Head of caudate nucleus (tissue), 42 donors: Measurements from ENCODE around the gene BPI.
"Not testable (repeated sequence)": the region's sequence is repeated elsewhere in the genome, so short reads cannot be mapped to it uniquely, and the experiment has no call there.

Experiments
- DNase-seq, 42 donors: peaks; one replicate each; pipeline versions ENCODE4 v3.0.0 to v3.0.0-alpha.2; 2020 to 2021; ENCODE audit warnings: mixed read lengths in 7 of 42
- intact Hi-C: fragments of 100-400 bp; cut with DNase I; formaldehyde crosslinking; loops from one replicate; pipeline ENCODE4 v1.15.0; 2022

Gene BPI

DNA sequence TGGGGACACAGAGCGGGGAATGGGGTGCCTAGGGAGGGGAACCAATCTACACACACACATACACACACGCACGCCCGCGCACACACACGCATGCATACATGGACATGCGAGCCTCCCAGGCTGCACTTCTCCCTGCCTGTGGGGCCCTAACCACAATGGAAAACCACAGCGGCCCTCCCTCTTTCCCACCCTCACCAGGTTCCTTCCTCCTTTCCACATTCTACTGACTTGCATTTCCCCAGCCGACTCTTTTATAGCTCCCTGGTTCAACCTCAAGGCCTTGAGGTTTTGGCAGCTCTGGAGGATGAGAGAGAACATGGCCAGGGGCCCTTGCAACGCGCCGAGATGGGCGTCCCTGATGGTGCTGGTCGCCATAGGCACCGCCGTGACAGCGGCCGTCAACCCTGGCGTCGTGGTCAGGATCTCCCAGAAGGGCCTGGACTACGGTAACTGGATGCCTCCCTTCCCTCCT, at the start of gene BPI:
Gene BPI (plus strand): TSS at position 249 of the 472 bp plus-strand sequence. CDS start 68 bp downstream, at position 317.
- intact Hi-C loops, result no loop called here
- peak in 10 of 42 donors; percentile 9 to 52 (median 26) for DNase-seq

DNA sequence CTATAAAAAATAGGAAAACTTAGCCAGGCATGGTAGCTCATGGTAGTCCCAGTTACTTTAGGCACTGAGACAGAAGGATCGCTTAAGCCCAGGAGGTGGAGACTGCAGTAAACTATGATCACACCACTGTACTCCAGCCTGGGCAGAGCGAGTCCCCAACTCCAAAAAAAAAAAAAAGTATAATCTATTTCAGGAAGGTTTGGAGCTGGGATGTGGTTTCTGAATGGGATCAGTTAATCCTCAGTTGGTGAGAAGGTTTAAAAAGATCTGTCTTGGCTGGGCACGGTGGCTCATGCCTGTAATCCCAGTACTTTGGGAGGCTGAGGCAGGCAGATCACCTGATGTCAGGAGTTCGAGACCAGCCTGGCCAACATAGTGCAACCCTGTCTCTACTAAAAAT, 49.3 kb upstream of the BPI start:
- DNase-seq, intact Hi-C loops: not testable (repeated sequence)

DNA sequence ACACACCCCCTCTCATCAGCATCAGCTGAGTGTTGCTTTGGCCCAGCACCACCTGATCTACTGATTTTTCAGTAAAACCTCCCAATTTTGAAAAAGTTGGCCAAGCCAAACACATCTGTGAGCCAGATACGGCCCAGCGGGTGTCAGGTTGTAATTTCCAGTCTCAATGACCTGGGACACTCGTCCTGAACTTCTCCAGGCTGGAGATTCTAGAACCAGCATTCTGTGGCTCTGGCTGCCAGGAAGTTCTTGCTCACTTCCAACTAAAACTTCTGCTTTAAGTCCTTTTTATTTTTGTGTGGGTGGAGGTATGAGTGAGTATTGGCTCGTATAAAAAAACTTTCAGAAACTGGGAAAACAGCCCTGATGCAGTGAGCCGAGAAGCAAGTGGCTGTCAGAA, 48.6 kb upstream of the BPI start:
- intact Hi-C loops, result no loop called here
- peak in 2 of 42 donors; percentile 40 to 52 for DNase-seq

DNA sequence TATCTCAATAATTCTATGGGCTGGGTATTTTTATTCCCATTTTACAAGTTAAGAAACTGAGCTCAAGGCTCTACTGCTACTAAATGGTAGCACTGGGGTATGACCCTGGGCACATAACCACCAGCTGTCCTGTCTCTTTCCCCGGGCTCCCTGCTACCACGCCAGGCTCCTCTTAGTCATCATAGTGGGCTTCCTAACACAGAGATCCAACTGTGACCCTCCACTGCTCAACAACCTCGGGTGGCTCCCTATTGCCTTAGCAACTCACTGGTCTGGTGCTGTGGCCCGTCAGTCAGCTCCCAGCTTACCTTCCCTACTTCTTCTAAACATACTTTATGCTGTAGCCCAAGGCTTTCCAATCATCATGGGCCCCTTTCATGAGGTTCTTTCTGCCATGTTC, 47.9 kb upstream of the BPI start:
- intact Hi-C loops, result no loop called here
- no peak for DNase-seq

DNA sequence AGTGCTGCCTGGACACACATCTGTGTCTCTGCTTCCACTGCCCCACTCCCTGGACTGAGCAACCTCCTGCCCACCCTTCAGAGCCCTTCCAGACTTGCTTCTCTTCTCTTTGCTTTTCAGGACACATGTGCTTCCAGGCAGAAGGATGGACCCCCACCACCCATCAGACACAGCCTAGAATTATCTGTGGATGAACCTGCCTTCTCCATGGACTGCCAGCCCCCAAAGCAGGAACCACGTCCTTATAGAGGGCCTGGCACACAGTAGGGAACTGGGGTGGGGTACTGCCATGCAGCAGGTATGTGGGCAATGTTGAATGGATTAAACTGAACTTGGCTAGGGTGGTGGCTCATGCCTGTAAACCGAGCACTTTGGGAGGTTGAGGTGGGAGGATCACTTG, 47.0 kb upstream of the BPI start:
- no peak for DNase-seq
- intact Hi-C loops, result no loop called here

DNA sequence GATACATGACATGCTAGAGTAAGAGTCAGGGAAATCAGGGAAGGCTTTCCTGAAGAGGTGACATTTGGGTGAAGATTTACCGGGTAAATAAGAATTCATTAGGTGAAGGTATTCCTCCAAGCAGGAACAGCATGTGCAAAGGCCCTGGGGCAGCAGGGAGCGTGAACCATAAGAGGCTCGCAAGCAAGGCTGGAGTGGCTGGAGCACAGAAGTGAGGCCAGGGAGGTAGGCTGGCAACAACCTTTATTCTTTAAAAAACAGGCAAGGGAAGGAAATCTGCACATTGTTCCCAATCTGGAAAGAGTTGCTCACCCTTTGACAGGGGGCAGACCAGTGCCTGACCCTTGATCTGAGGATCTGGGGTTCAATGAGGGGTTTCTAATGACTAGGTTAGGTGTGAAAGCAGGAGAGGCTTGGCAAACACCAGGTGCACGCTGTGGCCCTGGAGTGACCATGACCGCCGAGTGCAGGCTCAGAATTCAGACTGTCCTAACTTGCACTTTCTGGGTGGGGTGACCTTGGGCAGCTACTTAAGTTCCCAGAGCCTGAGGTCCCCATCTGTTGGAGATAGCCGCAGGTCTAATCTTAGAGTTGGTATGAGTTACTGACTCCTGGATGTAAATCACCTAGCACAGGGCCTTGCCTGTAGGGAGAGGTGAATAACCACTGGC, 45.3 kb upstream of the BPI start:
- DNase-seq, result no peak
- intact Hi-C loops, result no loop called here

DNA sequence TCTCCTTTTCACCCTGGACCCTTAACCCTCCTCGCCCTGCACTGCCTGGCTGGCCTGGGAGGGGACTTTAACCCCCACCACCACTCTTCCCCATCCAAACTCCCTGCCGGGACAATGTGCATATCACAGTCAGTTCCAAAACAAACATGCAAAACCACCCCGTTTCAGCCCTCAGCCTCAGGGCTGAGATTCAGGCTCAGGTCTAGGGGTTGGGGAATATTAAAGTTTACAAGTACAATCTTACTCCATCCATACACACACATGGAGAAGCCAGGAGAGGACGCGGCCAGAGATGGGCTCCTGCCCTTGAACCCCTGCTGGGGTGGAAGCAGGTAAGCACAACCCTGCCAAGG, 44.0 kb upstream of the BPI start:
- intact Hi-C loops, result no loop called here
- peak in 4 of 42 donors; percentile 20 to 58 (median 33) for DNase-seq

DNA sequence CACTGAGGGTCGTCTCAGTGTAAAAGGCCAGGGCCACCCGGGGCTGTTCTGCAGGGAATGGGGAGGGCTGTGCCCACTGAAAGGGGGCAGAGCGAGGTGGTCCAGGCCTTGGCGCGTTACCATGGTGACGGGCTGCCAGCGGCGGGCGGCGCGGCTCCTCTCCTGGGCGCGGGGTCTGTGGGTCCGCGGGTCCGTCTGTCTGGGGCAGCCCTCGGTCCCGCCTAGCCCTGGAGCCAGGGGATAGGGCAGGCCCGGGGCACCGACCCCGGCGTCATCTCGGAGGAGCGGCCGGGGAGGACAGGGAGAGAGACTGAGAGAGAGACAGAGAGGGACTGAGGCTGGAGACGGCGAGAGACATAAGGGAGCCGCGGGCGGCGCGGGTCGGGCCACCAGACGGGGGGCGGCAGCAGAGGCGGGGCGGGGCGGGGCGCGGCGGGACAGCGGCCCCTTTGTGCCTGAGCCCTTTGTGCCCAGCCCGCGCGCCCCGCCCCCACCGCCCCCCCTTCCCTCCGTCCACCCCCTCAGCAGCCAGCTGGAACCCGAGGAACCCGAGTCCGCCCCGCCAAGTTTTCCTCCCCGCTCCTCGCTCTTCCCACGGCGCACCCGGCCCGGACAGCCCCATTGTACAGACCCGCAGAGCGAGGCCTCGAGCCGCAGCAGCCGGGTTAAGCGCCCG, 43.4 kb upstream of the BPI start, which contains the start of gene KIAA1755:
Gene KIAA1755 (minus strand): TSS at position 358 of the 676 bp plus-strand sequence. CDS start 235 bp downstream, at position 123.
- peak; percentile 54 to 92 (median 80) for DNase-seq
- intact Hi-C loops, result no loop called here

DNA sequence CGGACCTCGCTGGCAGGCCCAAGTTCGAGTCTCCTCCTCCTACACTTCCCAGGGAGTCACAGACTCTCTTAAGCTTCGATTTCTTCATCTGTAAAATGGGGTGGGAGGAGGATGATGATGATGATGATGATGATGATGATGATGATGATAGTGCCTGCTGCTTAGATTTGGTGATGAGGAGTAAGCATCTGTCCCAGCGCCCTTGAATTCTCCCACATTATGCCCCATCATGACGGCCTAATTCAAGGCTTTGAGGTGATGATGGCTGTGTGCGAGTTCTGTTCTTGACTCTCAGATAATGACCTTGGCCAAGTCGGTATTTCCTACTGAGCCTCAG, 42.9 kb upstream of the BPI start:
- no peak for DNase-seq
- intact Hi-C loops, result no loop called here

DNA sequence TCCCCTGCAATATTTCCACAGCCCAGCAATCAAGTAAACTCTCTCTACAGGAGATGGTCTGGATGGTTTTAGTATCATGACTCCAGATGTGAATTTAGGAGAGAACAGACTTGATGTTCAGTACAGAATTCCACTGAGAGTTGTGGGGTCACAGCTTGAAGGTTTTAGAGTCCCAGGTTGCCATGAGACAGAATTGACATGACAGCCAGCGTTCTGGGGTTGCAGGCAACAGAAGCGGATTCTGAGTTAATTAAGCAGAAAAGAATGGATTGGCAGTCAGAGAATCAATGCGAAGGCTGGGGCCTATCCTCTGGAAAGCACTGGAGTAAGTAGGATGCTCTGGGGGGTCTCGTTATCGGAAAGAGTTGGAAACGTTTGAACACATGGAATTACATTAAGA, 41.0 kb upstream of the BPI start:
- DNase-seq, result no peak
- intact Hi-C loops, result no loop called here

DNA sequence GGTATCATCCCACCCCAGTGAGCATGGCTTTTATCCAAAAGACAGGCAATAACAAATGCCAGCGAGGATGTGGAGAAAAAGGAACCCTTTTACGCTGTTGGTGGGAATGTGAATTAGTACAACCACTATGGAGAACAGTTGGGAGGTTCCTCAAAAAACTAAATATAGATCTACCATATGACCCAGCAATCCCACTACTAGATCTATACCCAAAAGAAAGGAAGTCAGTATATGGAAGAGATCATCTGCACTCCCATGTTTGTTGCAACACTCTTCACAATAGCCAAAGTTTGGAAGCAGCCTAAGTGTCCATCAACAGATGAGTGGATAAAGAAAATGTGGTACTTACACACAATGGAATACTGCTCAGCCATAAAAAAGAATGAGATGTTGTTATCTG, 37.5 kb upstream of the BPI start:
- intact Hi-C loops, result no loop called here
- DNase-seq, result no peak

DNA sequence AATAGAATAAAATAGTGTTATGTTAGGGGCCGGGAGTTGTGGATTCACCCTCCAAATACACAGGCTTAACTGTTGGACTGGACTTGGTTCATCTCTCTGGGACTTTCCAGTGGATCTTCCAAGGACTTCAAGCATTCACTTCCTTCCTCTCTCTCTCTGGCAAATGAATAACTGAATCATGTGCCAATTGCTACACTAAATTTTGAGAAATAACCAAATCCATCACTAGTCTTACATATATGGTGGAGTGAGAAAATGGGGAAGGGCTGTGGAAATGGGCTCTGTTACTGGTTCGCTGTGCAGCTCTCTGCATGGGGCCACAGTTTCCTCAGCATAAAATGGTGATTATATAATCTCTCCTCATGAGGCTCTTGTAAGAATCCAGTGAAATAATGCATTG, 36.7 kb upstream of the BPI start:
- DNase-seq, result no peak
- intact Hi-C loops, result no loop called here

DNA sequence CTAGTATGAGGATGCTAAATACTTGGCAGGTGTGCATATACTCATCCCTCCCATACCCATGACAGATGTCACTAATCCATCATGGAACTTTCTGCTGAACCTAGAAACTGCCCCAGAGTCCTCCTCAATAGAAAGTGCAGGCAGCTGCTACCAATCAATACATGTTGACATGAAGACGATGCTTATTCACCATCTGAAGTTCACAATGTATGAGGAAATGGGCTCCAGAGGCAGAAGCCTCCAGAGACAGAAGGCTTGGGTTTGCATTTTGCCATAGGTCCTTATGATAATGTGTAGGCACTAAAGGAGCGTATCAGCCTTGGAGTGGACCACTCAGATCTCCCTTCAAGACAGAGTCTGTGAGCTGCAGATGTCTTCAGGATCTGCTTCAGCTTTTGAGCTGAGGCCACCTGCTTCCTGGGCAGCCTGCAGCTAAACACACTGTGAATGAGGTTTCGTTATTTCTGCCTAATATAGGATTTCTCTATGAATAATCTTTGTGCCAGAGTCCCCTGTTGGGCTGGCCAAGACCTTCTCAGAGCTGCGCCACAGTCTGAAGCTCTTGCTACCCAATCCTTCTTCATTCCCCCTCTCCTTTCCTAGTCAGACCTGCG, 35.9 kb upstream of the BPI start:
- intact Hi-C loops, result no loop called here
- DNase-seq, result peak in 1 of 42 donors; percentile 5

DNA sequence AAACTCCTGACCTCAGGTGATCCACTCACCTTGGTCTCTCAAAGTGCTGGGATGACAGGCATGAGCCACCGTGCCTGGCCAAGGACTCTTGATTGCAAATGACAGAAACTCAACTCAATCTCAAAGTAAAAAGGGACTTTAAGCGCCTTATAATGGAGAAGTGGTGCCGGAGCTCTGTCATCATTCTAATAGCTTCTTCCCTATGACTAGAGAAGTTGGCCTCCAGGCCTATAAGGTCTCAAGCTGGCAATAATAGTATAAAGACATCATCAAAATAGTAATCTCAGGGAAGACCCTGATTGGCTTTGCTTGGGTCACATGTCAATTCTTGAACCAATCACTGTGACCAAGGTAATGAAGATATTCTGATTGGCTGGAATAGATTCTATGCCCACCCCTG, 34.9 kb upstream of the BPI start:
- intact Hi-C loops, result no loop called here
- peak in 1 of 42 donors; percentile 3 for DNase-seq

DNA sequence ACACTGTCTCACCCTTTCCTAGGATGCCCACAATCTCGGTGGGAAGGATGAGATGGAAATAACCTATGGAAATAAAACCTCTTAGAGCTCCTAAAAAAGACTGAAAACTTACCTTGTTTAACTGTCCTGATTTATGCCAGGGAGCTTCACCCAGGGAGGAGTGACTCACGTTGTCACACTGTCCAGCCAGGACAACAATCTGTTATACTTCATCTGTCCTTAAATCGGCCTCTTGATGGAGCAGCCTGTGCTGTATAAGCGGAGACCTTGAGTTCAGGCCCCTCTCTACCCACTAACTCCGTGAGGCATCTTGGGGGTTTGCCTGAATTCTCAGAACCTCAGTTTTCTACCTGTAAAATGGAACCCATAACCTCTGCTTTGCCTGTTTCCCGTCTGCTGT, 34.2 kb upstream of the BPI start:
- intact Hi-C loops, result no loop called here
- no peak for DNase-seq

DNA sequence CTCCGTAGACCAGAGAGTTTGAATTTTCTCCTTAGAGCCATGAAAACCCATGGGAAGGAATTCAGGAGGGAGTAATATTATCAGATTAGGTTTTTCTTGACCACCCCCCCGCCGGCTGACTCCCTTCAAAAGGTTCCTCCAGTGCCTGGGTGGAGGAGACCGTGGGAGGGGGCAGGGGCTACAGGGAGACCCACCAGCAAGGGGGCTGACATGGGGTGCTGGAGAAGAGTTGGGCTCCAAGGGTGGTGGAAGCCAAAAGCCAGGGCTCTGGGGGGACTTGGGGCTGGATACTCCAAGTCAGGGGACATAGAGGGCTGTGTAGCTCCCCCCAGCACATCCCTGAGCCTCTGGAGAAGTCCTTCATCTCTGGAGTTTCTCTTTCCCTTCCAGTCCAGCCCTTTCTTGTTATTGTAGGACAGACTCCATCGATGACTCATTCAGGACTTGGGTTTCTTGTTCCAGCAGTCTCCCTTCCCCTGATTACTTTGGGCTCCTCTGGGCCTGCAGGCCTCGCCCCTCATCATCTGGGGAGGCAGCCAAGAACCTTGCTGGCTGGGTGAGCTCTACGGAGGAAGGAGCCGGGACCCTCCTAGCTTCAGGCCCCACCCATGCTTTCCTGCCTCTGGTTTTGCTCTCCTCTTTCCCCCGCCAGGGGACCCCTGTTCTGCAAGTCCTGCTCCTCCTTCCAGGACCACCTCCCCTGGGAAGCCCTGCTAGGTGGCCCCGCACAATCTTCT, 32.9 kb upstream of the BPI start:
- DNase-seq, result no peak
- intact Hi-C loops, result no loop called here

DNA sequence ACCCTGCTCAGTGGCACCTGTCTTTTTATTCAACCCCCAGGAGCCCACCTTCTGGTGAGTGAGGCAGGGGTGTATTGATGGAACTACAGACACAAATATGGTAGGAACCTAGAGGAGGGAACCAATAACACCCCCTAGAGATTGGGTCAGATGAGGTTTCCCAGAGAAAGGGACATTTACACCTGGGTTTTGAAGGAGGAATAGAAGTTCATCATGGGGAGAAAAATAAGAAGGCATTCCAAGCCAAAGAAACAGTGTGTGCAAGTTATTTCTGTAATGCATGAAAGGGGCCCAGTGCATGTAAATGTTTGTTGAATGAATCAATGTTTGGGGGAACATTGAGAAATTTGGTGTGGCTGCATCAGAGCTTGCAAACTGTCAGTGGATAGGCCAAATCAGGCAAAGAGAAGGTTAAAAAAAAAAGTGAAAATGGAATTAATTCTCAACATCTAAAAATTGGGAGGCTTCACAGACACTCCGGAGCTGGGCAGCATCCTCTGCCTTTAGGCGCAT, 32.3 kb upstream of the BPI start:
- DNase-seq, result no peak
- intact Hi-C loops, result no loop called here

DNA sequence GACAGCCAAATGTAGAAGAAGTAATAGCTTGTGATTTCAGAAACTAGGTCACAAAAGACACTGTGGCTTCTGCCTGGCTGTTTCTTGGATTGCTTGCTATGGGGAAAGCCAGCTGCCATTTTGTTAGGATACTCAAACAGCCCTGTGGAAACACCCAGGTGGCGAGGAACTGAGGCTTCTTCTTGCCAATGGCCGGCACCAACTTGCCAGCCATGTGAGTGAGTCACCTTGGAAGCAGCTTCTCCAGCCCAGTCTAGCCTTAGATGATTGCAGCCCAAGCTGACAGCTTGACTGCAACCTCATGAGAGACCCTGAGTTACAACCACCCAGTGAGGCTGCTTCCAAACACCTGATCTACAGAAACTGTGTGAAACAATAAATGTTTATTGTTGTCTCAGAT, 31.6 kb upstream of the BPI start:
- DNase-seq, result peak in 1 of 42 donors; percentile 4

DNA sequence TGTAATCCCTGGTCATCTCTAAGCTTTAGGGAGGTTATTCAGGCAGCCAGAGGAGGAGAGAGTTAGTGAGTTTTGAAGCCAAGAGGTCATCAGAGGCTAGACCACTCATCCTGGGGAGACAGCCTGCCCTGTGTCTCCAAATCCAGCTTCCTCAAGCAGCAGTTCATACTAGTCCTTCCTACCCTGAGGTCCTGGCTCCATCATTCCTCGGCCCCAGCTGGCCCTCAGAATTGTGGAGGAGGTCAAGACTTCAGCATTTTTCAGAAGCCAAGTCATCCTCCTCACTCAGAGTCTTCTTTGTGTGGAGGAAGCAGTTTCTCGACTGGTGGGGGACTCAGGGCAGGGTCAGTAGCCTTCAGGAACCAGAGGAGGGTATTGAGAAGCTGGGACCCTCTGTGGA, 31.0 kb upstream of the BPI start:
- DNase-seq, result peak in 1 of 42 donors; percentile 30

More for the DNA sequence above, 31.6 kb upstream of the BPI start:
- intact Hi-C loops, result no loop called here

More for the DNA sequence above, 31.0 kb upstream of the BPI start:
- intact Hi-C loops, result no loop called here
